Neural cell (in vitro differentiated cells): ENCODE data around the gene PAPSS2. TPM values are rescaled to one million over a fixed set of nuclear protein-coding genes. Genes with fewer than 3 reads are reported as not detected.

Experiments used
- H2AFZ ChIP-seq: fragments of 200-600, 300-800 bp; sonication (generic), shearing (Covaris generic); 2 replicates; pipeline ENCODE4 v1.6.0; 2014; ENCODE audit warnings: low read depth, mild to moderate bottlenecking, antibody characterized with exemption, low read length, moderate library complexity
- H3F3A ChIP-seq: fragments of 200-600 bp; shearing (Covaris generic); 2 replicates; pipeline ENCODE4 v1.6.1; 2016; ENCODE audit warnings: mild to moderate bottlenecking, moderate library complexity, mixed read lengths, antibody characterized with exemption, low read length; ENCODE audit not compliant: insufficient read depth, poor library complexity, severe bottlenecking
- H3K27ac ChIP-seq: fragments of 200-600, 300-800 bp; sonication (generic), shearing (Covaris generic); 2 replicates; pipeline ENCODE4 v1.5.1; 2014; ENCODE audit warnings: mild to moderate bottlenecking, low read length, moderate library complexity
- H3K27me3 ChIP-seq: fragments of 300-800, 200-600 bp; sonication (generic), shearing (Covaris generic); 2 replicates; pipeline ENCODE4 v1.6.0; 2014; ENCODE audit warnings: mild to moderate bottlenecking, low read depth, low read length, moderate library complexity; ENCODE audit not compliant: insufficient read depth
- H3K36me3 ChIP-seq: fragments of 300-800, 200-600 bp; sonication (generic), shearing (Covaris generic); 2 replicates; pipeline ENCODE4 v1.5.1; 2014; ENCODE audit warnings: mild to moderate bottlenecking, antibody characterized with exemption, low read length, moderate library complexity; ENCODE audit not compliant: insufficient read depth
- H3K4me2 ChIP-seq: fragments of 300-800, 200-600 bp; sonication (generic), shearing (Covaris generic); 2 replicates; pipeline ENCODE4 v1.6.0; 2014; ENCODE audit warnings: mild to moderate bottlenecking, low read length
- H3K4me3 ChIP-seq: fragments of 300-800, 200-600 bp; sonication (generic), shearing (Covaris generic); 2 replicates; pipeline ENCODE4 v1.5.1; 2014; ENCODE audit warnings: mild to moderate bottlenecking, low read length, moderate library complexity
- H3K79me2 ChIP-seq: fragments of 200-600 bp; shearing (Covaris generic); replicated peaks from 2 replicates; pipeline ENCODE4 v1.6.0; 2014; ENCODE audit warnings: mild to moderate bottlenecking, low read length, moderate library complexity; ENCODE audit not compliant: insufficient read depth
- H3K9ac ChIP-seq: fragments of 300-800, 200-600 bp; sonication (generic), shearing (Covaris generic); 2 replicates; pipeline ENCODE4 v1.6.1; 2016; ENCODE audit warnings: mild to moderate bottlenecking, low read length, mixed read lengths
- H3K9me2 ChIP-seq: fragments of 200-600 bp; shearing (Covaris generic); 2 replicates; pipeline ENCODE4 v1.6.1; 2016; ENCODE audit warnings: mild to moderate bottlenecking, low read length, mixed read lengths; ENCODE audit not compliant: insufficient read depth
- H3K9me3 ChIP-seq: fragments of 200-600, 300-800 bp; sonication (generic), shearing (Covaris generic); 2 replicates; pipeline ENCODE4 v1.6.1; 2016; ENCODE audit warnings: mild to moderate bottlenecking, mixed run types, low read length, moderate library complexity, mixed read lengths
- H4K20me1 ChIP-seq: fragments of 200-600 bp; shearing (Covaris generic); 2 replicates; pipeline ENCODE4 v1.6.1; 2016; ENCODE audit warnings: mild to moderate bottlenecking, mixed run types; ENCODE audit not compliant: insufficient read depth
- EP300 ChIP-seq: fragments of 450-650 bp; conservative IDR thresholded peaks from 2 replicates; pipeline ENCODE4 v1.6.1; 2014; ENCODE audit warnings: antibody characterized with exemption, mild to moderate bottlenecking, moderate library complexity; ENCODE audit not compliant: poor library complexity, severe bottlenecking
- EZH2 ChIP-seq: fragments of 200-600, 300-800 bp; shearing (Covaris generic), sonication (generic); IDR thresholded peaks from 2 replicates; pipeline ENCODE4 v1.6.1; 2014; ENCODE audit warnings: antibody characterized with exemption, low read length, borderline replicate concordance, mild to moderate bottlenecking; ENCODE audit not compliant: insufficient read depth, poor library complexity, severe bottlenecking
- MXI1 ChIP-seq: fragments of 450-650 bp; conservative IDR thresholded peaks from 2 replicates; pipeline ENCODE4 v1.6.1; 2014; ENCODE audit warnings: antibody characterized with exemption, mild to moderate bottlenecking; ENCODE audit not compliant: poor library complexity, severe bottlenecking
- POLR2AphosphoS5 ChIP-seq: IDR thresholded peaks from 2 replicates; pipeline ENCODE4 v1.6.1; 2012
- RAD21 ChIP-seq: fragments of 450-650 bp; conservative IDR thresholded peaks from 2 replicates; pipeline ENCODE4 v1.6.1; 2014; ENCODE audit warnings: antibody characterized with exemption, mild to moderate bottlenecking, moderate library complexity
- SMC3 ChIP-seq: fragments of 450-650 bp; conservative IDR thresholded peaks from 2 replicates; pipeline ENCODE4 v1.6.1; 2014; ENCODE audit warnings: antibody characterized with exemption, mild to moderate bottlenecking, moderate library complexity; ENCODE audit not compliant: poor library complexity
- TAF1 ChIP-seq: IDR thresholded peaks from 2 replicates; pipeline ENCODE4 v1.6.1; 2012; ENCODE audit warnings: low read depth
- polyA plus RNA-seq: library from polyadenylated mRNA; depleted of rRNA; stranded (reverse); fragments of >200 nt; gene quantifications from 2 replicates; pipeline ENCODE4 v1.2.3, GENCODE V29; 2014
- TF ChIP-seq, protein P1 (sequence below): IDR thresholded peaks from 2 replicates; pipeline ENCODE4 v1.6.1; 2012; ENCODE audit warnings: borderline replicate concordance
- TF ChIP-seq, protein P2 (sequence below): fragments of 450-650 bp; IDR thresholded peaks from 2 replicates; pipeline ENCODE4 v1.5.1; 2014; ENCODE audit warnings: antibody characterized with exemption, mild to moderate bottlenecking, moderate library complexity; ENCODE audit not compliant: poor library complexity, severe bottlenecking

PAPSS2 gene
- polyA plus RNA-seq, 1 donor from 2014 or later: 0.24 TPM

DNA sequence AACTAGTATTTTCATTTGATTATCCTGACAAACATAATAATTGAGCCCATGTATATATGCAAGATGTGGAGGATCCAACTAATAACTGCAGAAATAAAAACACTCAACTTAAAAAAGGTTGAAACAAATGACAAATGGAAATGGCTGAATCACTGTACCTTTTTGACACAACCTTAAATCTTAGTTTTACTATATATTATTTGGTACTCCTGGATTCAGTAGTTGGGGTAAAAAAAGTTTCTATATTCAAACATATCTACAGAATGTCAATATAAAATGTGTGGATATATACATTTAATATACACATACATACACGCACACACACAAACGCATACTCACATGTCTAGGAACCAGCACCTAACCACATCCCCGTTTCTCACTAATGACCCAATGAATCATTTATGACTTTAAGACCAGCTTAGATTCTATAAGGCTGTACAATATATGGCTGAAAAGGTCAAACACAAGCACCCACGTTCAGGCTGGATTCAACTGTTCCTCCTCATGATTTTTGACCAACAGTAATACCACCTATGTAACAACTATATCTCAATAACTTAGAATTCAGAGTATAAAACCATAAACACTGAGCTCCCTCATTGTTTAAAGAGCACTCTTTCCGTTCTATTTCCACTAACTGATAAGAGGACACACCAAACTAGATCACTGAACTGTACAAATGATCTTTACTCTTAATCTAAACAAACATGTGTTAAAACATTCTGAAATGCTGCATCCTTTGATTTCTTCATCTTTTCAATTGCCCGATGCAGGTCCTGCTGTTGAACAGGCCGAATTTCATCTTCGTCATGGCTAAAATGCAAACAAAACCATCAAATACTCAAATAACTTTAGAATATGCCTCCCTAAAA is 94.6 kb downstream of the PAPSS2 start:
- H3K79me2 ChIP-seq: no peaks in the 10 kb centered on the region
- no peaks in the 10 kb centered on the region for H3K36me3 ChIP-seq
- no peaks in the 10 kb centered on the region for H3K27me3 ChIP-seq

DNA sequence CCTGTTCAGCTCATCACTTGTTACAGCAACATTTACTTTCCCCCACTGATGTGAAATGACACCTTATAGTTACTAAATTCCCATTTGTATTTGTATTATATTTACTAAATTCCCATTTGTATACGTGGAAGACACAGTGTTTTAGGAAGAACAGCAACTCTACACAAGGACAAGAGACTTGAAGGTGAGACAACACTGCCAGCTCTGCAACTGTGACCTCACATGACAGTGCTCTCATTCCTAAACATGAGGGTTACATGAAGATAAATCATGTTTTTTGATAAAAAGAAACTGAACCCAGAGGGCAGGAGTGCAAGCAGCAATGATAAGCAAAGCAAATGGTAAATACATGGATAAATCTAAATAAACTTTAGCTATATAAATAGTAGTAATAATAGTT is 98.0 kb downstream of the PAPSS2 start:
- H3K9me3 ChIP-seq: no peaks in the 10 kb centered on the region
- no peaks in the 10 kb centered on the region for H3K36me3 ChIP-seq
- H3K27ac ChIP-seq: no peak overlapping the region
- no peaks in the 10 kb centered on the region for H3F3A ChIP-seq
- no peak for TF ChIP-seq POLR2AphosphoS5
- TF ChIP-seq, protein P1, sequence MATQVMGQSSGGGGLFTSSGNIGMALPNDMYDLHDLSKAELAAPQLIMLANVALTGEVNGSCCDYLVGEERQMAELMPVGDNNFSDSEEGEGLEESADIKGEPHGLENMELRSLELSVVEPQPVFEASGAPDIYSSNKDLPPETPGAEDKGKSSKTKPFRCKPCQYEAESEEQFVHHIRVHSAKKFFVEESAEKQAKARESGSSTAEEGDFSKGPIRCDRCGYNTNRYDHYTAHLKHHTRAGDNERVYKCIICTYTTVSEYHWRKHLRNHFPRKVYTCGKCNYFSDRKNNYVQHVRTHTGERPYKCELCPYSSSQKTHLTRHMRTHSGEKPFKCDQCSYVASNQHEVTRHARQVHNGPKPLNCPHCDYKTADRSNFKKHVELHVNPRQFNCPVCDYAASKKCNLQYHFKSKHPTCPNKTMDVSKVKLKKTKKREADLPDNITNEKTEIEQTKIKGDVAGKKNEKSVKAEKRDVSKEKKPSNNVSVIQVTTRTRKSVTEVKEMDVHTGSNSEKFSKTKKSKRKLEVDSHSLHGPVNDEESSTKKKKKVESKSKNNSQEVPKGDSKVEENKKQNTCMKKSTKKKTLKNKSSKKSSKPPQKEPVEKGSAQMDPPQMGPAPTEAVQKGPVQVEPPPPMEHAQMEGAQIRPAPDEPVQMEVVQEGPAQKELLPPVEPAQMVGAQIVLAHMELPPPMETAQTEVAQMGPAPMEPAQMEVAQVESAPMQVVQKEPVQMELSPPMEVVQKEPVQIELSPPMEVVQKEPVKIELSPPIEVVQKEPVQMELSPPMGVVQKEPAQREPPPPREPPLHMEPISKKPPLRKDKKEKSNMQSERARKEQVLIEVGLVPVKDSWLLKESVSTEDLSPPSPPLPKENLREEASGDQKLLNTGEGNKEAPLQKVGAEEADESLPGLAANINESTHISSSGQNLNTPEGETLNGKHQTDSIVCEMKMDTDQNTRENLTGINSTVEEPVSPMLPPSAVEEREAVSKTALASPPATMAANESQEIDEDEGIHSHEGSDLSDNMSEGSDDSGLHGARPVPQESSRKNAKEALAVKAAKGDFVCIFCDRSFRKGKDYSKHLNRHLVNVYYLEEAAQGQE: no peak
- TF ChIP-seq, protein P2, sequence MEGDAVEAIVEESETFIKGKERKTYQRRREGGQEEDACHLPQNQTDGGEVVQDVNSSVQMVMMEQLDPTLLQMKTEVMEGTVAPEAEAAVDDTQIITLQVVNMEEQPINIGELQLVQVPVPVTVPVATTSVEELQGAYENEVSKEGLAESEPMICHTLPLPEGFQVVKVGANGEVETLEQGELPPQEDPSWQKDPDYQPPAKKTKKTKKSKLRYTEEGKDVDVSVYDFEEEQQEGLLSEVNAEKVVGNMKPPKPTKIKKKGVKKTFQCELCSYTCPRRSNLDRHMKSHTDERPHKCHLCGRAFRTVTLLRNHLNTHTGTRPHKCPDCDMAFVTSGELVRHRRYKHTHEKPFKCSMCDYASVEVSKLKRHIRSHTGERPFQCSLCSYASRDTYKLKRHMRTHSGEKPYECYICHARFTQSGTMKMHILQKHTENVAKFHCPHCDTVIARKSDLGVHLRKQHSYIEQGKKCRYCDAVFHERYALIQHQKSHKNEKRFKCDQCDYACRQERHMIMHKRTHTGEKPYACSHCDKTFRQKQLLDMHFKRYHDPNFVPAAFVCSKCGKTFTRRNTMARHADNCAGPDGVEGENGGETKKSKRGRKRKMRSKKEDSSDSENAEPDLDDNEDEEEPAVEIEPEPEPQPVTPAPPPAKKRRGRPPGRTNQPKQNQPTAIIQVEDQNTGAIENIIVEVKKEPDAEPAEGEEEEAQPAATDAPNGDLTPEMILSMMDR: no peak
- no peak for TF ChIP-seq MXI1
- TF ChIP-seq RAD21: no peak
- TF ChIP-seq SMC3: no peak
- no peak for TF ChIP-seq EP300
- no peak for TF ChIP-seq TAF1
- no peak for TF ChIP-seq EZH2
- no peaks in the 10 kb centered on the region for H3K79me2 ChIP-seq
- H3K4me2 ChIP-seq: no peak overlapping the region
- H3K9ac ChIP-seq: no peak overlapping the region
- no peaks in the 10 kb centered on the region for H4K20me1 ChIP-seq
- no peak overlapping the region for H3K4me3 ChIP-seq
- H3K27me3 ChIP-seq: no peaks in the 10 kb centered on the region
- H3K9me2 ChIP-seq: no peaks in the 10 kb centered on the region
- no peak overlapping the region for H2AFZ ChIP-seq

More for the DNA sequence above, 94.6 kb downstream of the PAPSS2 start:
- H4K20me1 ChIP-seq: no peaks in the 10 kb centered on the region
- H2AFZ ChIP-seq: no peak overlapping the region
- no peak overlapping the region for H3K9ac ChIP-seq
- no peaks in the 10 kb centered on the region for H3K9me3 ChIP-seq
- no peaks in the 10 kb centered on the region for H3K9me2 ChIP-seq
- H3K4me2 ChIP-seq: no peak overlapping the region
- H3K4me3 ChIP-seq: no peak overlapping the region
- TF ChIP-seq SMC3: no peak
- no peak for TF ChIP-seq RAD21
- TF ChIP-seq EZH2: no peak
- TF ChIP-seq, protein P2: no peak
- TF ChIP-seq, protein P1: no peak
- TF ChIP-seq EP300: no peak
- H3F3A ChIP-seq: no peaks in the 10 kb centered on the region
- no peak overlapping the region for H3K27ac ChIP-seq
